GM19452 (cell line): Measurements from ENCODE around the gene RASSF4.

Source experiments
- ATAC-seq: cut with Tn5 transposase; IDR thresholded peaks from one replicate; pipeline ENCODE4 v1.9.1; 2021; ENCODE audit not compliant: unreplicated experiment

The RASSF4 gene

DNA sequence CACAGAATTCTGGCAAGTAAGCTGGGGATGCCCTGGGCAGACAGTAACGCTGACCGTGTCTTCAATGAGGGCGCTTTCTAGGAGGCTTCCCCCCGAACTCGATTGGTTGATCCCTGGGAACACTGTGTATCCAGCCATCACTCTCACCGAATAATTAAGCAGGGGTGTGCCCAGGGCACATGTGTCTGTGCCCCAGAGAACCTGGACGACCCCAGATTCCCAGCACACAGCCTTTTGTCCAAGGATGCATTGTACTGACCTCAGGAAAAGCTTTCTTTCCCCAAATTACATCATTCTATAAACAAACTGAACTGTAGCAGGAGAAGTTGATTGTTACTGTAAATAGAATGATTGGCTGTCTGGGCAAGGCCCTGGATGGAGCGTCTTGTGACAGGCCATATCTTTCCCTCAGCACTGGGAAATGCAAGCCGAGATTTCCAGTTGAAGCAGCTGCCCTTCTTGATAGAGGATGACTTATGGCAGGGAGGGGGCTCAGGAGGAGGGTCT lies 25.6 kb downstream of the RASSF4 start:
- no peak for ATAC-seq

DNA sequence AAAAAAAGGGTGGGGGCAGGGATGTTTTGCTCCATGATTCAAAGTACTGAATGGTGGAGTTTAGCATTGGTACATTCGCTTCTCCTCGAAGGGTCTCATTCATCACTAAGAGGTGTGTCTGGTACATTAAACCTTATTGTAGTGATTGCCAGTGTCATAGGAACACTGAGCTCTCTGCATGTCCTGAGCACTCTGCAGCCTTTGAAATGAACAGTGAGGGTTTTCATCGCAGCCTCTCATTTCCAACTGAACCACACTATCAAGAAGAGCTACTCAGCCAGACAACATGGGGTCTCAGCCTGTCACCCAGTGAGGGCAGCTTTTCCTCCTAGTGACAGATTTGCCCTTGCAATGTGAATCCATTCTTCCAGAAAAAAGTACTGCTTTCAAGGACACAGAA lies 26.6 kb downstream of the RASSF4 start:
- ATAC-seq: no peak

DNA sequence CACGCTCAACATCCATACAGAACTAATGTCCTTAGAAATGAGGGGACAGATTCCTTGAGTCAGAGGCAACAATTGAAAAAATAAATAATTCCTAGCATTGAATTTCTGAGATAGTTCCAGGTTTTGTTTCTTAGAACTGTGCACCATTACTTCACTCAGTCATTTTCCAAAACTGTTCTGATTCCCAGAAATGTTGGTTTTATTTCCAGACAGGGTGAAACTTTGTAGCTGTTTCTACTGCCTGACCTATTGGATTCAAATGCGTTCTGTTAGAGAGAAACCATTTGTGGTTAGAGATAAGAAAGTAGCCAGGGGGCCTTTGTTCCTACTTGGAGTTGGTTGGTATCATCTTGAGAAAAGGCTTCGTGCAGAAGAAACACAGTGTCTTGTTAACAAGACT lies 27.1 kb downstream of the RASSF4 start:
- no peak for ATAC-seq

DNA sequence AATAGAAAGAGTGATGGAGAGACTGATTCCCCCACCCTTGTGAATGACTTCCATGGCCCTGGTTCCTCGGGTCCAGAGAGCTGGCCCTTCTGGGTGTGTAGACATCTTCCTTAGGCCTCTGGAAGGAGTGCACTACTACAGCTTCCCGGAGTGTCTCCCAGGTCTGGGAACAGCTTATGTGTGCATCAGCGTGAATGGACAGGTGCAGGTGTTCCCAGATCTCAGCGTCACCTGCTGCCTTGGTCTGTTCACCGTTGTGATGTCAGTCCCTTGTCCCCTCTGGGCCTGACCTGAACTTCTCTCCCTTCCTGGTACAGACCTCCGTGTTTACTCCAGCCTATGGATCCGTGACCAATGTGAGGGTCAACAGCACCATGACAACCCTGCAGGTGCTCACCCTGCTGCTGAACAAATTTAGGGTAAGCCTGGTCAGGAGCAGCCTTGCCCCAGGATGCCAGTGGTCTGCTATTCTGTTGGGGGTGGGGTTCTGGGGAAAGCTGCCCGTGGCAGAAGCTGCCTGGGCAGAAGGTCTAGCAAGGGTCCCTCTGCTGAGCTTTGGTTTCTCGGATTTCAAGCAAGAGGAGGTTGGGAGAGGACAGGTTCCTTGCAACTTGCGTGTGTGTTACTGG lies 29.5 kb downstream of the RASSF4 start:
- no peak for ATAC-seq

- no peak for ATAC-seq
Measured at GRCh38 chr10:44989597-44990301, 30.1 kb downstream of the RASSF4 start.

DNA sequence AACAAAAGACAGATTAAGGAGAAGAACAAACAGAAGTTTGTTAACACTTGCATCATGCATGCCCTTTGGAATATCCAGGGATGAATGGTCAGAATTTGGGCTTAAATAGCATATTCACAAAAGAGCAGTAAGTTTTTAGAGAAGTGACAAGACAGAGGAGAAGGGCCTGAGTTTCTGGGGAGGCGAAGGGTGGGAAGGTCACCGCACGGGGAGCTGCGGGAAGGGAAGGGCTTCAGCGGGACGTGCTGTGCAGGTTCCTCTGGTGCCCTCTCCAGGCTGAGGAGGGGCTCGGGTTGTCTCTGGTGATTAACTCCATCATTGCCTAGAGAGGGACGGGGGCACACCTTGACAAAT lies 30.7 kb downstream of the RASSF4 start:
- ATAC-seq: no peak

DNA sequence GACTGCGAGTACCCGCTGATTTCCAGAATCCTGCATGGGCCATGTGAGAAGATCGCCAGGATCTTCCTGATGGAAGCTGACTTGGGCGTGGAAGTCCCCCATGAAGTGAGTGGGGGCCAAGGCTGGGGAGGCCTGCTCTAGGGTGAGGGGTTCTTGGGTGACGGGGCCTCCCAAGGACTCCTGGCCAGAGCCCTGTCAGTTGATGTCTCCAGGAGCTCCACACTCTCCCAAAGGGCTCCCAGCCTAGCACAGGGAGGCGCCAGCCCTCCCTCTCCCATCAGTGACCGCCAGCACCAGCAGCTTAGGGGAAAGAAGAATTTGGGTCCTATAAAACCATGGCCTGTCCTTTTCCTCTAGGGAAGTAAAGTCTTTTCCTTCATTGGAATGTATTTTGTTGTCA lies 31.4 kb downstream of the RASSF4 start:
- no peak for ATAC-seq

DNA sequence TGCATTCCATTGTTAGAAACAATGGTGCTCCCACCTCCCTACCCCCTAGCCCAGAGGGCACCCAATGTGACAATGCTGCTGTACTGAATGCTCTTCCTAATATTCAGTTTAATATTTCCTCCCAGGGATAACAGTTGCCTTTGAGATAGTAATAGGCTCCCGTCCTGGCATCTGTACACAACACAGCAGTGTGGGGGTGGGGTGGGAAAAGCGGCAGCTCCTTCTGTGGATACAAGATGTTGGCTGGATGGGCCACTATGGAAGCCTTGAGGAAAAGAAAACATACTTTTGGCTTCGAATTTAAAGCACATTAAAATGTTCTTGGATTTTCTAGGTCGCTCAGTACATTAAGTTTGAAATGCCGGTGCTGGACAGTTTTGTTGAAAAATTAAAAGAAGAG lies 32.0 kb downstream of the RASSF4 start:
- ATAC-seq: no peak

GRCh38 chr10:44992070-44992731 lies 32.6 kb downstream of the RASSF4 start:
- no peak for ATAC-seq

DNA sequence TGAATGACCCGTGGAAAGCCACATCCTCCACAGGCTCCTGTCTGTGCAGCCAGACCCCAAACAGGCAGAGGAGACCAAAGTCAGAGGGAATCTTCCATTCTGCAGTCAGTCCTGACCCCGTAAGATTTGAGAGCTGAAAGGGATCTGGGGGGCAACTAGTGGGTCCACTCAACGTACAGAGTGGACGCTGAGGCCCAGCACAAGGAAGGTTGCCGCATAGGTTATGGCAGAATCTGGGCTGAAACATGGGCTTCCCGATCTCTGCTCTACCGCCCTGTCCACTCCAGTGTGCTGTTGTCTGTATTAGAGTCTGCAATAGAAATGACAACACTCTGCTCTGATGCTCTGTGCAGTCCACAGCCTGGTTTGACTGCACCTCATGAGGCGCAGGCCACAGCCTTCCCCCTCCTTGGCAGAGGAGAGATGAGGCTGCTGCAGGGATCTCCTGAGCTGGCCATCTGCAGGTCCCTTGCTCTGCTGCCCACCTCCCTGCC lies 33.2 kb downstream of the RASSF4 start:
- no peak for ATAC-seq

- no peak for ATAC-seq
Measured at GRCh38 chr10:44993226-44993921, 33.8 kb downstream of the RASSF4 start.

DNA sequence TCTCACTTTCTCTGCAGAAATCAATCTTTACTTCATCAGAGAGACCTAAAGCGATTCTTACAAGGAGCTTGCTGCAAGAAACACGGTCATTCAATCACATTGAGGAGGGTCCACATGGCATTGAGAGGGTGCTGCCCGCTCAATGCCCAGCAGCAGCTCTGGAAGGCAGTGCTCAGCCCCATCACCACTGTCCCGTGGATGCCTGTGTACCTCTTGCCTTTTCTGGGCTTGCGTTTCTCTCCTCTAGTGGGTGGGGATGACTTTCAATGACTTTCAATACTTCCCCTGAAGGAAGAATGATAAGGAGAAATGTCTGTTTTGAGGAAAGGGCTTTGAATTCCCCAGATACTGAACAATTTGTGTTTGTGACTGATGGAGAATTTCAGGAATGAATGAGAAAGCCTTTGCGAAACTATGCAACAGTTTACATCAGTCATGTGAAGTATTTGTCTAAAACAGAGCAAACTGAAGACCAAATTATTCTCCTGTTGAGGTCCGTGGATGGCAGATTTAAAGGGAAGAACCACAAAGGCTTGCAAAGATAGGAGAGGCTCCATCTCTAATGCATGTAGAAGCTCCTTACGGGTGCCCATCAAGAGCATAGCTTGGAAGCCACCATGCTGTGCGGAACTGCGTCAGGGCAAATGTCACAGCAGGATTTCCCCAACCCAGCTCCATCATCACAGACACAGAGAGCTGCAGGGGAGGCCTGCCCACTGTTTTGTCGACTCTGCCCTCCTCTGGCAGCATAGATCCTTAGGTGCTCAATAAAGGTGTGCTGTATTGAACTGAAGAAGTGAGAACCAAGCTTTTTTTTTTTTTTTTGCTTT lies 34.5 kb downstream of the RASSF4 start:
- no peak for ATAC-seq

GRCh38 chr10:44994752-44995530 lies 35.3 kb downstream of the RASSF4 start:
- no peak for ATAC-seq

GRCh38 chr10:44995581-44995913 lies 35.9 kb downstream of the RASSF4 start:
- ATAC-seq: no peak

GRCh38 chr10:44995914-44996669 lies 36.5 kb downstream of the RASSF4 start:
- no peak for ATAC-seq

- no peak for ATAC-seq
Measured at GRCh38 chr10:44997105-44997748, 37.6 kb downstream of the RASSF4 start.

DNA sequence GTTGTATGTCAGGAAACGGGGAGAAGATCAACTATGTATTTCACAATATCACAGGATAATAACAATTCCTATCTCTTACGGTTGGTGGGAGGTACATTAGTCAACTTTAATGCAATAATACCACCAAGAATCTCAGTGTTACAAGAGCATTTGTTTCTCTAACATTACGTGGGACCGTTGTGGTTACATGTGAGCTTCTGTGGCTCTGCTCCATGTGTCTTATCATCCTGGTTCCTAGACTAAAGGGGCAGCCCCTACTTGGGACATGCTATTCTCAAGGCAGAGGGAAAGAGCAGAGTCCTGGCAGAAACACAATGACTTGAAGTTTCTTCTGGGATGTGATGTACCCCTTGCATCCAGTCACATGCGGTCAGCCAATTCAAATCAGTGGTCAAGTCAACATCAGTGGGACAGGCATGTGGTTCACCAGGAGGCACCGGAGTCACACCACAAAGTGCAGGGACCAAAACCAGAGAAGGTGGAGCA lies 38.6 kb downstream of the RASSF4 start:
- no peak for ATAC-seq

GRCh38 chr10:45000138-45000751 lies 40.6 kb downstream of the RASSF4 start:
- no peak for ATAC-seq
